A549 (cell line): ENCODE measurements around the gene ASCL5. TPM values are rescaled to one million over a fixed set of nuclear protein-coding genes. Genes with fewer than 3 reads are reported as not detected.

Source experiments
- ATAC-seq, 2 experiments: fragments of 200-7000 bp in 1 of 2; fragments of >200 bp in 1 of 2; cut with Nextera tagmentation in 1 of 2; cut with Tn5 transposase in 1 of 2; 3 replicates each; pipeline versions ENCODE4 v1.8.0 to v1.9.1; 2018 to 2020; ENCODE audit warnings: mild to moderate bottlenecking in 1 of 2, moderate library complexity in 1 of 2
- CTCF ChIA-PET: fragments of 300-600 bp; sonication (Branson Sonifier 250); formaldehyde crosslinking; extraction: SDS; loops from one replicate; lab custom pipeline; 2021; ENCODE audit warnings: antibody characterized with exemption, inconsistent platforms; lab: Yijun Ruan, JAX
- POLR2A ChIA-PET: fragments of 350-600 bp; formaldehyde crosslinking; extraction: SDS; loops from one replicate; lab custom pipeline; 2021; ENCODE audit warnings: antibody characterized with exemption, inconsistent platforms; lab: Yijun Ruan, JAX
- DNase-seq, 2 experiments: peaks; one replicate each; pipeline versions ENCODE4 v3.0.0 to v3.0.0-alpha.2; 2011 to 2016; ENCODE audit warnings: low read depth in 1 of 2, low spot score in 1 of 2
- FAIRE-seq: peaks from 2 replicates; lab custom pipeline; 2011; peaks lifted over from hg19 to GRCh38; lab: Jason Lieb, UNC
- H3K27ac ChIP-seq, 2 experiments: fragments of >200 bp; sonication (Bioruptor Twin); formaldehyde crosslinking; 3 replicates each; pipeline ENCODE4 v1.5.1; 2016 to 2017
- H3K4me1 ChIP-seq: fragments of >200 bp; sonication (Bioruptor Twin); formaldehyde crosslinking; 3 replicates; pipeline ENCODE4 v1.6.1; 2016
- H3K4me2 ChIP-seq: fragments of >200 bp; sonication (Bioruptor Twin); formaldehyde crosslinking; 3 replicates; pipeline ENCODE4 v1.6.1; 2016
- H3K4me3 ChIP-seq: fragments of >200 bp; sonication (Bioruptor Twin); formaldehyde crosslinking; 3 replicates; pipeline ENCODE4 v1.5.1; 2016
- H3K9me3 ChIP-seq: fragments of >200 bp; sonication (Bioruptor Twin); formaldehyde crosslinking; 3 replicates; pipeline ENCODE4 v1.6.1; 2016
- ATOH8 ChIP-seq: fragments of 250-450 bp; sonication (Bioruptor Pico); IDR thresholded peaks from 2 replicates; pipeline ENCODE4 v1.5.0; 2020; ENCODE audit warnings: low read depth, mild to moderate bottlenecking, moderate library complexity
- BCL3 ChIP-seq: fragments of >200 bp; sonication (Bioruptor Twin); formaldehyde crosslinking; IDR thresholded peaks from 3 replicates; pipeline ENCODE4 v1.6.1; 2016
- CBX2 ChIP-seq: fragments of 200-600 bp; sonication (generic); IDR thresholded peaks from 2 replicates; pipeline ENCODE4 v1.6.1; 2016; ENCODE audit warnings: low read depth, mild to moderate bottlenecking, borderline replicate concordance
- CBX8 ChIP-seq: fragments of 200-600 bp; sonication (generic); IDR thresholded peaks from 2 replicates; pipeline ENCODE4 v1.6.1; 2016
- ESRRA ChIP-seq: fragments of 150-350 bp; IDR thresholded peaks from 2 replicates; pipeline ENCODE4 v1.6.1; 2014; ENCODE audit warnings: mild to moderate bottlenecking, low read length, borderline replicate concordance
- FOSB ChIP-seq: fragments of 250-450 bp; sonication (Bioruptor Pico); IDR thresholded peaks from 2 replicates; pipeline ENCODE4 v1.5.0; 2020; ENCODE audit warnings: mild to moderate bottlenecking, moderate library complexity
- GATA3 ChIP-seq: IDR thresholded peaks from 2 replicates; pipeline ENCODE4 v1.6.1; 2012; ENCODE audit warnings: borderline replicate concordance
- HOXA7 ChIP-seq: fragments of 250-450 bp; sonication (Bioruptor Pico); IDR thresholded peaks from 2 replicates; pipeline ENCODE4 v1.5.0; 2020; ENCODE audit warnings: mild to moderate bottlenecking, moderate library complexity
- HOXB5 ChIP-seq: fragments of 250-450 bp; sonication (Bioruptor Pico); IDR thresholded peaks from 2 replicates; pipeline ENCODE4 v1.5.0; 2020; ENCODE audit warnings: mild to moderate bottlenecking, moderate library complexity
- KDM1A ChIP-seq: fragments of 200-600 bp; sonication (generic); IDR thresholded peaks from 2 replicates; pipeline ENCODE4 v1.6.1; 2016; ENCODE audit warnings: low read depth, mild to moderate bottlenecking
- NFE2L2 ChIP-seq: fragments of 150-350 bp; conservative IDR thresholded peaks from 2 replicates; pipeline ENCODE4 v1.6.1; 2014; ENCODE audit warnings: low read length
- RAD21 ChIP-seq, 2 experiments: fragments of >200 bp in 1 of 2; sonication (Bioruptor Twin) in 1 of 2; formaldehyde crosslinking in 1 of 2; IDR thresholded peaks in 1 of 2; conservative IDR thresholded peaks in 1 of 2; 2 replicates in 1 of 2; 3 replicates in 1 of 2; pipeline ENCODE4 v1.6.1; 2012 to 2018; ENCODE audit warnings: inconsistent platforms in 1 of 2
- RFX5 ChIP-seq: fragments of 450-650 bp; IDR thresholded peaks from 2 replicates; pipeline ENCODE4 v1.7.1; 2014; ENCODE audit warnings: antibody characterized with exemption, mild to moderate bottlenecking, moderate library complexity
- RNF2 ChIP-seq: fragments of 200-600 bp; sonication (generic); IDR thresholded peaks from 2 replicates; pipeline ENCODE4 v1.6.1; 2016; ENCODE audit warnings: low read depth, mild to moderate bottlenecking, antibody characterized with exemption, moderate library complexity, borderline replicate concordance
- TP53 ChIP-seq: fragments of 250-450 bp; sonication (Bioruptor Pico); IDR thresholded peaks from 2 replicates; pipeline ENCODE4 v1.5.0; 2021; ENCODE audit warnings: mild to moderate bottlenecking, moderate library complexity
- USF2 ChIP-seq: fragments of 450-650 bp; IDR thresholded peaks from 2 replicates; pipeline ENCODE4 v1.6.1; 2014; ENCODE audit warnings: antibody characterized with exemption
- ZNF302 ChIP-seq: fragments of 250-450 bp; sonication (Bioruptor Pico); IDR thresholded peaks from 2 replicates; pipeline ENCODE4 v1.9.0; 2021; ENCODE audit warnings: inconsistent platforms, mild to moderate bottlenecking, moderate library complexity
- ZSCAN20 ChIP-seq: fragments of 250-450 bp; sonication (Bioruptor Pico); IDR thresholded peaks from 2 replicates; pipeline ENCODE4 v1.8.0; 2022; ENCODE audit warnings: mild to moderate bottlenecking, moderate library complexity
- WGBS: methylation state at CpG from one replicate; pipeline ENCODE4 v1.1.6; 2017; ENCODE audit errors: missing lambda C conversion rate; 5-methylcytosine and 5-hydroxymethylcytosine counted together
- polyA plus RNA-seq, 4 experiments: library from polyadenylated mRNA; depleted of rRNA in 3 of 4; stranded (reverse); fragments of >200 nt; fragmentation: RNase III in 1 of 4; extraction: RNeasy Plus Mini Kit Qiagen cat#74134 plus additional on column Dnase treatment in 1 of 4; gene quantifications; 2 replicates in 3 of 4; 3 replicates in 1 of 4; pipeline ENCODE4 v1.2.3, GENCODE V29; 2011 to 2017
- TF ChIP-seq, protein P1 (sequence below): IDR thresholded peaks from 2 replicates; pipeline ENCODE4 v1.6.1; 2012
- TF ChIP-seq, protein P2 (sequence below): fragments of 250-450 bp; sonication (Bioruptor Pico); IDR thresholded peaks from 2 replicates; pipeline ENCODE4 v1.5.0; 2021; ENCODE audit warnings: mild to moderate bottlenecking, moderate library complexity, borderline replicate concordance
- TF ChIP-seq, protein P3 (sequence below): IDR thresholded peaks from 2 replicates; pipeline ENCODE4 v1.6.1; 2012
- TF ChIP-seq, protein P4 (sequence below): fragments of >200 bp; sonication (Bioruptor Twin); formaldehyde crosslinking; IDR thresholded peaks from 3 replicates; pipeline ENCODE4 v1.5.1; 2016
- TF ChIP-seq, protein P5 (sequence below): fragments of 200-600 bp; sonication (generic); IDR thresholded peaks from 2 replicates; pipeline ENCODE4 v1.6.1; 2016; ENCODE audit warnings: antibody characterized with exemption, mild to moderate bottlenecking, moderate library complexity

ASCL5 gene
- polyA plus RNA-seq, 2 of the 4 experiments (the other 2 are of a cell fraction): 0.09 TPM; not detected in 1

DNA sequence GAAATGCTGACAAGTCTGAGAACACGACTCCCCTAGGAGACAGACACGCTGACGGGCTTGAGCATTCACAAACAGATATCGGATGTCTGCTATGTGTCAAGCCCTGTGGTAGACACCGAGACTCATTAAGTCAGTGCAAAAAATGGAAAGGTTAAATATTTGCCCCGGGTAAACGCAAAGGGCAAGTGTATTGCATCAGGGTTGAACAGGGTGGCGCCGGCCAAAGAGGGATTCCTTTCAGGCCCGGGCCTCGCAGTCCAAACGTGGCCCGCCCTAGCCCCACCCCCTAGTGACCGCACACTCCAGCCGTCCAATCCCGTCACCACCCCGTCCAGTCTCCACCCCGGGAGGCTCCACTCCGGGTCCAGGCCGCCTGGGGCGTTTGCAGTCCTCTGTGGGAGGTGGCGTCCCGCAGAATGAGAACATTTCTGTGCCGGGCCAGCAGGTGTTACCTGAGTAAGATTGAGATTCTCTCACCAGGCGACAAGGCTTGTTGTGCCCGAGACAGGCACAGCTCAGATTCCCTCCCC lies 43.6 kb upstream of the ASCL5 start (continued):
- TF ChIP-seq RAD21 (conservative IDR thresholded peaks at IDR 0.05 in 1 of 2, IDR thresholded peaks at IDR 0.05 in 1 of 2) (no peak), USF2 (no peak), BCL3 (peak; percentile 39; the same call in 1 of the 3 replicates), ZSCAN20 (CRISPR knock-in tag) (no peak), KDM1A (no peak), ESRRA (peak; percentile 79; the same call in 1 of the 2 replicates), FOSB (no peak), CBX2 (no peak)
- TF ChIP-seq, protein P1, sequence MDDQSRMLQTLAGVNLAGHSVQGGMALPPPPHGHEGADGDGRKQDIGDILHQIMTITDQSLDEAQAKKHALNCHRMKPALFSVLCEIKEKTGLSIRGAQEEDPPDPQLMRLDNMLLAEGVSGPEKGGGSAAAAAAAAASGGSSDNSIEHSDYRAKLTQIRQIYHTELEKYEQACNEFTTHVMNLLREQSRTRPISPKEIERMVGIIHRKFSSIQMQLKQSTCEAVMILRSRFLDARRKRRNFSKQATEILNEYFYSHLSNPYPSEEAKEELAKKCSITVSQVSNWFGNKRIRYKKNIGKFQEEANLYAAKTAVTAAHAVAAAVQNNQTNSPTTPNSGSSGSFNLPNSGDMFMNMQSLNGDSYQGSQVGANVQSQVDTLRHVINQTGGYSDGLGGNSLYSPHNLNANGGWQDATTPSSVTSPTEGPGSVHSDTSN: no peak
- TF ChIP-seq, all 56 proteins: peak for 10

DNA sequence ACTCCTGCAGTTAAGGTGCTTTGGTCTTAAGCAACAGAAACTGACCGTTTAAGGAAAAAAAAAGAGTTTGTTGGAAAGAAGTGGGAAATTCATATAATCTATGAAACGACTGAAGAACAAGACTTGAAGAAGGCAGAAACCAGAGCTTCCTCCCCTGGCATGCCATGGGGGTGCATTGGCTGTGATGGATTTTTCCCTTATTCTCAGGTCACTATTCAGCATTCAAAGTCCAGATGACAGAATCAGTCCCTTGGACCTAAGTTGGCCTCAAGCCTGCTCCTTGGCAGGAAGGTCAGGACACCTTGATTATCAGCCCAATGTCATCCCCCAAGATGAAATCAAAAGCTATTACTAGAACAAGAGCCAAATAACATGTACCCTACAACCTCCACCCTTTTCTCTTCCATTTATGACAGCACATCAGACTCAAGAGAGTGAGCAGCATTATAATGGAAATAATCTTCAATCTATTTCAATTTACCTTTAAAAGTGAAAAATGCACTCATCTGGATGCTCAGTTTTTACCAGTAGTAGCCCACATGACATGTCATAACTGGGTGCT lies 43.1 kb upstream of the ASCL5 start:
- ATAC-seq (peak in 1 of 2 experiments; percentile 1; a peak in 2 of 6 replicates), DNase-seq (no peak), FAIRE-seq (no peak)
- WGBS: 62% methylated on average over 2 of the region's 2 CpGs
- POLR2A ChIA-PET: interaction anchor here (1.1 kb wide), 1 partner anchor 16 kb away, joined by 5 read pairs; the partner anchor contains the start of gene TMEM9
- H3K4me2 ChIP-seq: peak overlapping the region; percentile 82
- peak overlapping the region; percentile 75 to 81 for H3K27ac ChIP-seq
- H3K9me3 ChIP-seq: no peaks in the 10 kb centered on the region
- H3K4me1 ChIP-seq: peaks cover 29% of the 10 kb centered on the region
- CTCF ChIA-PET: interaction anchor here (0.8 to 5.3 kb wide), 12 partner anchors 11 to 367 kb away, joined by 3 to 32 read pairs (median 3); no protein-coding TSS in a partner anchor
- peak overlapping the region; percentile 53; the same call in 2 of the 3 replicates for H3K4me3 ChIP-seq
- TF ChIP-seq HOXB5 (CRISPR knock-in tag) (no peak), NFE2L2 (no peak), ZSCAN20 (CRISPR knock-in tag) (no peak), RAD21 (conservative IDR thresholded peaks at IDR 0.05 in 1 of 2, IDR thresholded peaks at IDR 0.05 in 1 of 2) (no peak), ZNF302 (CRISPR knock-in tag) (no peak), RFX5 (no peak), TP53 (CRISPR knock-in tag) (no peak), GATA3 (no peak), CBX8 (no peak), RNF2 (no peak), ATOH8 (CRISPR knock-in tag) (no peak), HOXA7 (CRISPR knock-in tag) (no peak)
- TF ChIP-seq, protein P2, sequence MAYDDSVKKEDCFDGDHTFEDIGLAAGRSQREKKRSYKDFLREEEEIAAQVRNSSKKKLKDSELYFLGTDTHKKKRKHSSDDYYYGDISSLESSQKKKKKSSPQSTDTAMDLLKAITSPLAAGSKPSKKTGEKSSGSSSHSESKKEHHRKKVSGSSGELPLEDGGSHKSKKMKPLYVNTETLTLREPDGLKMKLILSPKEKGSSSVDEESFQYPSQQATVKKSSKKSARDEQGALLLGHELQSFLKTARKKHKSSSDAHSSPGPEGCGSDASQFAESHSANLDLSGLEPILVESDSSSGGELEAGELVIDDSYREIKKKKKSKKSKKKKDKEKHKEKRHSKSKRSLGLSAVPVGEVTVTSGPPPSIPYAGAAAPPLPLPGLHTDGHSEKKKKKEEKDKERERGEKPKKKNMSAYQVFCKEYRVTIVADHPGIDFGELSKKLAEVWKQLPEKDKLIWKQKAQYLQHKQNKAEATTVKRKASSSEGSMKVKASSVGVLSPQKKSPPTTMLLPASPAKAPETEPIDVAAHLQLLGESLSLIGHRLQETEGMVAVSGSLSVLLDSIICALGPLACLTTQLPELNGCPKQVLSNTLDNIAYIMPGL (CRISPR knock-in tag): no peak
- TF ChIP-seq, protein P1: no peak
- TF ChIP-seq, protein P3, sequence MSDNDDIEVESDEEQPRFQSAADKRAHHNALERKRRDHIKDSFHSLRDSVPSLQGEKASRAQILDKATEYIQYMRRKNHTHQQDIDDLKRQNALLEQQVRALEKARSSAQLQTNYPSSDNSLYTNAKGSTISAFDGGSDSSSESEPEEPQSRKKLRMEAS: no peak
- TF ChIP-seq, protein P4, sequence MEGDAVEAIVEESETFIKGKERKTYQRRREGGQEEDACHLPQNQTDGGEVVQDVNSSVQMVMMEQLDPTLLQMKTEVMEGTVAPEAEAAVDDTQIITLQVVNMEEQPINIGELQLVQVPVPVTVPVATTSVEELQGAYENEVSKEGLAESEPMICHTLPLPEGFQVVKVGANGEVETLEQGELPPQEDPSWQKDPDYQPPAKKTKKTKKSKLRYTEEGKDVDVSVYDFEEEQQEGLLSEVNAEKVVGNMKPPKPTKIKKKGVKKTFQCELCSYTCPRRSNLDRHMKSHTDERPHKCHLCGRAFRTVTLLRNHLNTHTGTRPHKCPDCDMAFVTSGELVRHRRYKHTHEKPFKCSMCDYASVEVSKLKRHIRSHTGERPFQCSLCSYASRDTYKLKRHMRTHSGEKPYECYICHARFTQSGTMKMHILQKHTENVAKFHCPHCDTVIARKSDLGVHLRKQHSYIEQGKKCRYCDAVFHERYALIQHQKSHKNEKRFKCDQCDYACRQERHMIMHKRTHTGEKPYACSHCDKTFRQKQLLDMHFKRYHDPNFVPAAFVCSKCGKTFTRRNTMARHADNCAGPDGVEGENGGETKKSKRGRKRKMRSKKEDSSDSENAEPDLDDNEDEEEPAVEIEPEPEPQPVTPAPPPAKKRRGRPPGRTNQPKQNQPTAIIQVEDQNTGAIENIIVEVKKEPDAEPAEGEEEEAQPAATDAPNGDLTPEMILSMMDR: no peak
- TF ChIP-seq, protein P5, sequence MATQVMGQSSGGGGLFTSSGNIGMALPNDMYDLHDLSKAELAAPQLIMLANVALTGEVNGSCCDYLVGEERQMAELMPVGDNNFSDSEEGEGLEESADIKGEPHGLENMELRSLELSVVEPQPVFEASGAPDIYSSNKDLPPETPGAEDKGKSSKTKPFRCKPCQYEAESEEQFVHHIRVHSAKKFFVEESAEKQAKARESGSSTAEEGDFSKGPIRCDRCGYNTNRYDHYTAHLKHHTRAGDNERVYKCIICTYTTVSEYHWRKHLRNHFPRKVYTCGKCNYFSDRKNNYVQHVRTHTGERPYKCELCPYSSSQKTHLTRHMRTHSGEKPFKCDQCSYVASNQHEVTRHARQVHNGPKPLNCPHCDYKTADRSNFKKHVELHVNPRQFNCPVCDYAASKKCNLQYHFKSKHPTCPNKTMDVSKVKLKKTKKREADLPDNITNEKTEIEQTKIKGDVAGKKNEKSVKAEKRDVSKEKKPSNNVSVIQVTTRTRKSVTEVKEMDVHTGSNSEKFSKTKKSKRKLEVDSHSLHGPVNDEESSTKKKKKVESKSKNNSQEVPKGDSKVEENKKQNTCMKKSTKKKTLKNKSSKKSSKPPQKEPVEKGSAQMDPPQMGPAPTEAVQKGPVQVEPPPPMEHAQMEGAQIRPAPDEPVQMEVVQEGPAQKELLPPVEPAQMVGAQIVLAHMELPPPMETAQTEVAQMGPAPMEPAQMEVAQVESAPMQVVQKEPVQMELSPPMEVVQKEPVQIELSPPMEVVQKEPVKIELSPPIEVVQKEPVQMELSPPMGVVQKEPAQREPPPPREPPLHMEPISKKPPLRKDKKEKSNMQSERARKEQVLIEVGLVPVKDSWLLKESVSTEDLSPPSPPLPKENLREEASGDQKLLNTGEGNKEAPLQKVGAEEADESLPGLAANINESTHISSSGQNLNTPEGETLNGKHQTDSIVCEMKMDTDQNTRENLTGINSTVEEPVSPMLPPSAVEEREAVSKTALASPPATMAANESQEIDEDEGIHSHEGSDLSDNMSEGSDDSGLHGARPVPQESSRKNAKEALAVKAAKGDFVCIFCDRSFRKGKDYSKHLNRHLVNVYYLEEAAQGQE: no peak
